GM23338 (cell line): Measurements from ENCODE around the gene ATXN7L3. TPM values are rescaled to one million over a fixed set of nuclear protein-coding genes. Genes with fewer than 3 reads are reported as not detected.
A peak's percentile ranks its signal among the peaks of the same experiment; 100 is the strongest.

Source experiments
- ATAC-seq: fragments of 200-7000 bp; cut with Tn5 transposase; 3 replicates; pipeline ENCODE4 v1.9.1; 2020
- DNase-seq: peaks from one replicate; pipeline ENCODE4 v3.0.0-alpha.2; 2015; ENCODE audit warnings: low spot score
- H2AFZ ChIP-seq: fragments of 200-600 bp; sonication (generic); 2 replicates; pipeline ENCODE4 v1.8.0; 2016; ENCODE audit warnings: antibody characterized with exemption, mild to moderate bottlenecking, moderate library complexity
- H3F3A ChIP-seq: fragments of 200-600 bp; sonication (generic); replicated peaks from 2 replicates; pipeline ENCODE4 v1.8.0; 2017; ENCODE audit warnings: antibody characterized with exemption, mixed run types, low read depth
- H3K27ac ChIP-seq: fragments of 200-600 bp; sonication (generic); 2 replicates; pipeline ENCODE4 v1.6.1; 2016; ENCODE audit warnings: low read depth
- H3K27me3 ChIP-seq: fragments of 200-600 bp; sonication (generic); 2 replicates; pipeline ENCODE4 v1.8.0; 2016; ENCODE audit warnings: mild to moderate bottlenecking, mixed run types, moderate library complexity; ENCODE audit not compliant: insufficient read depth
- H3K36me3 ChIP-seq: fragments of 200-600 bp; sonication (generic); 2 replicates; pipeline ENCODE4 v1.8.0; 2016; ENCODE audit warnings: mild to moderate bottlenecking; ENCODE audit not compliant: insufficient read depth
- H3K4me1 ChIP-seq: fragments of 200-600 bp; sonication (generic); 2 replicates; pipeline ENCODE4 v1.8.0; 2016; ENCODE audit warnings: mild to moderate bottlenecking, moderate library complexity; ENCODE audit not compliant: insufficient read depth
- H3K4me2 ChIP-seq: fragments of 200-600 bp; sonication (generic); 2 replicates; pipeline ENCODE4 v1.7.1; 2017; ENCODE audit warnings: mixed run types
- H3K4me3 ChIP-seq: fragments of 200-600 bp; sonication (generic); 2 replicates; pipeline ENCODE4 v1.6.1; 2016; ENCODE audit warnings: mixed run types
- H3K79me2 ChIP-seq: fragments of 200-600 bp; sonication (generic); replicated peaks from 2 replicates; pipeline ENCODE4 v1.8.0; 2017; ENCODE audit warnings: mild to moderate bottlenecking; ENCODE audit not compliant: insufficient read depth
- H3K9me2 ChIP-seq: fragments of 200-600 bp; sonication (generic); 2 replicates; pipeline ENCODE4 v1.8.0; 2017; ENCODE audit not compliant: insufficient read depth
- H4K20me1 ChIP-seq: fragments of 200-600 bp; sonication (generic); replicated peaks from 2 replicates; pipeline ENCODE4 v1.8.0; 2017; ENCODE audit warnings: mild to moderate bottlenecking; ENCODE audit not compliant: insufficient read depth
- H3K27ac Mint-ChIP-seq: 2 replicates; pipeline ENCODE4 v1.8.0; 2020; ENCODE audit warnings: inconsistent platforms, mild to moderate bottlenecking, moderate library complexity, mixed read lengths
- H3K27me3 Mint-ChIP-seq: 3 replicates; pipeline ENCODE4 v1.8.0; 2022; ENCODE audit warnings: low read depth, mild to moderate bottlenecking, moderate library complexity, mixed read lengths, inconsistent platforms; ENCODE audit not compliant: insufficient read depth, poor library complexity
- H3K36me3 Mint-ChIP-seq: 3 replicates; pipeline ENCODE4 v1.8.0; 2021; ENCODE audit warnings: low read depth, mild to moderate bottlenecking, inconsistent platforms, moderate library complexity, mixed read lengths
- H3K4me1 Mint-ChIP-seq: 3 replicates; pipeline ENCODE4 v1.8.0; 2020; ENCODE audit warnings: mild to moderate bottlenecking, inconsistent platforms, mixed read lengths
- H3K4me3 Mint-ChIP-seq: 3 replicates; pipeline ENCODE4 v1.8.0; 2021; ENCODE audit warnings: moderate library complexity, mild to moderate bottlenecking, inconsistent platforms, mixed read lengths
- H3K9me3 Mint-ChIP-seq: 3 replicates; pipeline ENCODE4 v1.8.0; 2020; ENCODE audit warnings: moderate library complexity, mild to moderate bottlenecking, inconsistent platforms, mixed read lengths
- CTCF ChIP-seq, 2 experiments: fragments of 200-600 bp in 1 of 2; sonication (generic) in 1 of 2; conservative IDR thresholded peaks; 2 replicates each; pipeline versions ENCODE4 v1.5.1 to v1.6.1; 2016 to 2017; ENCODE audit warnings: antibody characterized with exemption in 2 of 2, low read depth in 2 of 2, mild to moderate bottlenecking in 2 of 2, moderate library complexity in 1 of 2
- EZH2 ChIP-seq: fragments of 200-600 bp; sonication (generic); IDR thresholded peaks from one replicate; pipeline ENCODE4 v1.8.0; 2017; ENCODE audit warnings: antibody characterized with exemption, mild to moderate bottlenecking, low read depth; ENCODE audit not compliant: unreplicated experiment
- EZH2phosphoT487 ChIP-seq: fragments of 200-600 bp; sonication (generic); IDR thresholded peaks from one replicate; pipeline ENCODE4 v1.8.1; 2018; ENCODE audit warnings: antibody characterized with exemption; ENCODE audit not compliant: unreplicated experiment
- POLR2AphosphoS5 ChIP-seq: IDR thresholded peaks from 2 replicates; pipeline ENCODE4 v1.6.1; 2016; ENCODE audit warnings: antibody characterized with exemption, low read depth
- REST ChIP-seq: IDR thresholded peaks from one replicate; pipeline ENCODE4 v1.6.1; 2018; ENCODE audit warnings: antibody characterized with exemption; ENCODE audit not compliant: unreplicated experiment
- polyA plus RNA-seq: library from polyadenylated mRNA; unstranded; fragments of >200 nt; fragmentation: Nextera tagmentation; extraction: Ambion mirVana; gene quantifications from 2 replicates; pipeline ENCODE4 v1.2.1, GENCODE V29; 2016
- total RNA-seq: library from RNA; depleted of rRNA; stranded (reverse); fragments of >200 nt; shearing (Covaris generic); gene quantifications from 2 replicates; pipeline ENCODE4 v1.2.3, GENCODE V29; 2014

The ATXN7L3 gene
- total and polyA plus RNA-seq, 2 experiments from 2014 or later, result 20.6 to 95.0 TPM

GRCh38 chr17:44221862-44222111 lies 22.1 kb upstream of the ATXN7L3 start (continued):
- TF ChIP-seq EZH2 (no peak), REST (no peak)

- Mint-ChIP-seq H3K36me3 (peaks cover 17% of the 10 kb centered on the region), H3K4me1 (peaks cover 21% of the 10 kb centered on the region), H3K27ac (peak overlapping the region; percentile 88), H3K4me3 (peak overlapping the region; percentile 76), H3K27me3 (peaks cover 17% of the 10 kb centered on the region), H3K9me3 (no peaks in the 10 kb centered on the region)
- H2AFZ ChIP-seq, result peak overlapping the region; percentile 93
- DNase-seq, result peak; percentile 90
- peak overlapping the region; percentile 100 for H3K4me2 ChIP-seq
- no peaks in the 10 kb centered on the region for H3K9me2 ChIP-seq
- peak; percentile 54 for ATAC-seq
- no peaks in the 10 kb centered on the region for H4K20me1 ChIP-seq
- peaks cover 29% of the 10 kb centered on the region for H3K79me2 ChIP-seq
- peaks cover 13% of the 10 kb centered on the region for H3K4me1 ChIP-seq
- H3F3A ChIP-seq, result peaks cover 18% of the 10 kb centered on the region
- H3K27ac ChIP-seq, result peak overlapping the region; percentile 66; the same call in 1 of the 2 replicates
- TF ChIP-seq EZH2phosphoT487, result no peak
- peak; percentile 20 for TF ChIP-seq EZH2
- peak; percentile 41 for TF ChIP-seq POLR2AphosphoS5
- H3K27me3 ChIP-seq, result peaks cover 11% of the 10 kb centered on the region; the same call in 1 of the 2 replicates
- H3K36me3 ChIP-seq, result no peaks in the 10 kb centered on the region
- peak overlapping the region; percentile 96 for H3K4me3 ChIP-seq
These were observed 21.6 kb upstream of the ATXN7L3 start for GRCh38 chr17:44221084-44221861.

DNA sequence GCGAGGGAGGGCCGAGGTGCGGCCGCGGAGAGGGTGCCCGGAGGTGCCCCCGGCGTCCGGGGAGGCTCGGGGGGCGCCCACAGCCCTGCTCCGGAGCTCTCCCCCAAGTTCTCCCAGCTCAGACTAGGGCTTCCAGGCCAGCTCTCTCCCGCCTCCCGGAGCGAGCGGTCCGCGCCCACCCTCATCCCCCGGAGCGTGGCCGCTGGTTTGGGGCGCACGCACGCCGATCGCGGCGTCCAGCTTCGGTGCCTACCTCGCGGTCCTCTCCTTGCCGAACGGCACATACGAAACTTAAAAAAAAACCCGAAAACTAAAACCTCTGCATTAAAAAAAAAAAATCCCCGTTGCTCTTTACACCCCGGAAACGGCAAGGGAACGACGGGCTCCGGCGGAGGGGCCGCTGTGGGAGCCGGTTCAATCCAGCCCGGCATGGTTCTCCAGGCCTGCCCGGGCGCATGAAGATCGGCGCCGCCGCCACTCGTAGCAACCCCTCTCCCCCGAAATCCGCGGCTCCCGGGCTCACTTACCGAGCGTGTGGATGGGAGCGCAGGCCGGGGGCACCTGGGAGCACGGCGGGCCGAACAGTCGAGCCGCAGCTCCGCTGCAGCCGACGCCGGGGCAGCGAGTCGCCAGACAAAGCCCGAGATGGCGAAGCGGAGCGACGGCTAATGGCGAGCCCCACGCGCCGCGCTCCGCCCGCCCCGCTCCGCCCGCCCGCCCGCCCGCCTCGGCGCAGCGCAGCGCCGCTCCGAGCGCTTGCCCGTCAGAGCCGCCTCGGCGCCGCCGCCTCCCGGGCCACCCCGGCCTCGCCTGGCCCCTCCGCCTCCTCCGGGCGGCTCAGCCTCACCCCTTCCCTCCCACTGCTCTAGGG lies 20.8 kb upstream of the ATXN7L3 start:
- H3K36me3 ChIP-seq, result peaks cover 2% of the 10 kb centered on the region; the same call in 1 of the 2 replicates
- no peaks in the 10 kb centered on the region; the same call in none of the 2 replicates for H4K20me1 ChIP-seq
- H3F3A ChIP-seq, result peaks cover 19% of the 10 kb centered on the region
- peaks cover 13% of the 10 kb centered on the region for H3K4me1 ChIP-seq
- H3K27me3 ChIP-seq, result peaks cover 11% of the 10 kb centered on the region; the same call in 1 of the 2 replicates
- Mint-ChIP-seq H3K36me3 (peaks cover 25% of the 10 kb centered on the region), H3K9me3 (no peaks in the 10 kb centered on the region), H3K4me3 (peak overlapping the region; percentile 76), H3K27me3 (peaks cover 17% of the 10 kb centered on the region), H3K27ac (peak overlapping the region; percentile 97), H3K4me1 (peaks cover 21% of the 10 kb centered on the region)
- H3K4me3 ChIP-seq, result peak overlapping the region; percentile 96
- H3K9me2 ChIP-seq, result no peaks in the 10 kb centered on the region
- ATAC-seq (peak; percentile 12), DNase-seq (peak; percentile 61)
- H3K4me2 ChIP-seq, result peak overlapping the region; percentile 100
- peak overlapping the region; percentile 90 for H3K27ac ChIP-seq
- peaks cover 29% of the 10 kb centered on the region for H3K79me2 ChIP-seq
- H2AFZ ChIP-seq, result no peak overlapping the region
- TF ChIP-seq CTCF (conservative IDR thresholded peaks at IDR 0.05; ENCODE audit: low read depth in 2 of 2), result no peak
